K562 (cell line): ENCODE data around the gene BAK1. TPM values are rescaled to one million over a fixed set of nuclear protein-coding genes. Genes with fewer than 3 reads are reported as not detected.
A peak's percentile ranks its signal among the peaks of the same experiment; 100 is the strongest.

Source experiments
- BACH1 ChIP-seq: fragments of 200-800 bp; sonication (Bioruptor generic); IDR thresholded peaks from 2 replicates; pipeline ENCODE4 v1.6.1; 2016; ENCODE audit warnings: missing genetic modification characterization, missing compliant biosample characterization
- GATAD2A ChIP-seq: fragments of 450-650 bp; IDR thresholded peaks from 2 replicates; pipeline ENCODE4 v1.6.1; 2017
- HES1 ChIP-seq: fragments of 450-650 bp; IDR thresholded peaks from 2 replicates; pipeline ENCODE4 v1.6.1; 2016; ENCODE audit warnings: low read depth, mild to moderate bottlenecking, moderate library complexity
- HLTF ChIP-seq: fragments of 450-650 bp; IDR thresholded peaks from 2 replicates; pipeline ENCODE4 v1.6.1; 2016
- LARP7 ChIP-seq: fragments of 450-650 bp; IDR thresholded peaks from 2 replicates; pipeline ENCODE4 v1.6.1; 2016
- MBD2 ChIP-seq: sonication (generic); IDR thresholded peaks from 2 replicates; pipeline ENCODE4 v1.6.1; 2016; ENCODE audit warnings: low read depth, borderline replicate concordance
- MYC ChIP-seq, 2 experiments: fragments of 250-450 bp in 1 of 2; sonication (Bioruptor Pico) in 1 of 2; IDR thresholded peaks; 2 replicates each; pipeline versions ENCODE4 v1.5.1 to v1.6.1; 2012 to 2021; ENCODE audit warnings: low read depth in 2 of 2, borderline replicate concordance in 1 of 2, improper control_type of control experiment in 1 of 2, low read length in 1 of 2, mild to moderate bottlenecking in 1 of 2, moderate library complexity in 1 of 2
- NCOA6 ChIP-seq: fragments of 450-650 bp; IDR thresholded peaks from 2 replicates; pipeline ENCODE4 v1.6.1; 2017; ENCODE audit warnings: mild to moderate bottlenecking
- NR2C2 ChIP-seq, 2 experiments: fragments of 200-800 bp in 1 of 2; sonication (Bioruptor generic) in 1 of 2; sonication (generic) in 1 of 2; formaldehyde crosslinking in 1 of 2; IDR thresholded peaks; 2 replicates each; pipeline versions ENCODE4 v1.6.1 to v1.8.0; 2016 to 2022; ENCODE audit warnings: mild to moderate bottlenecking in 1 of 2, missing compliant biosample characterization in 1 of 2, missing genetic modification characterization in 1 of 2, missing genetic modification reagents in 1 of 2
- PTTG1 ChIP-seq: fragments of 450-650 bp; IDR thresholded peaks from 2 replicates; pipeline ENCODE4 v1.6.1; 2016; ENCODE audit warnings: low read depth, mild to moderate bottlenecking, missing genetic modification characterization, missing compliant biosample characterization
- SMARCB1 ChIP-seq: IDR thresholded peaks from 2 replicates; pipeline ENCODE4 v1.6.1; 2011; ENCODE audit warnings: improper control_type of control experiment, low read depth; ENCODE audit not compliant: insufficient read length
- TFAM ChIP-seq: fragments of 250-450 bp; sonication (Bioruptor Pico); conservative IDR thresholded peaks from 2 replicates; pipeline ENCODE4 v1.5.0; 2021; ENCODE audit warnings: mild to moderate bottlenecking, moderate library complexity
- ZNF277 ChIP-seq: fragments of 250-450 bp; sonication (Bioruptor Pico); IDR thresholded peaks from 2 replicates; pipeline ENCODE4 v1.8.0; 2022; ENCODE audit warnings: inconsistent platforms, mild to moderate bottlenecking, moderate library complexity, borderline replicate concordance
- ZNF384 ChIP-seq: IDR thresholded peaks from 2 replicates; pipeline ENCODE4 v1.6.1; 2012; ENCODE audit warnings: low read depth, low read length, improper control_type of control experiment
- polyA plus RNA-seq, 8 experiments: library from polyadenylated mRNA; depleted of rRNA in 4 of 8; stranded (reverse) in 5 of 8; unstranded in 3 of 8; fragments of >200 nt; fragmentation: Nextera tagmentation in 2 of 8; fragmentation: Illumina TruSeq in 1 of 8; extraction: Ambion mirVana in 2 of 8; extraction: Trizol in 1 of 8; gene quantifications; 2 replicates each; pipeline versions ENCODE4 v1.2.1 to v1.2.3, GENCODE V29; 2011 to 2014; ENCODE audit warnings: inconsistent platforms in 1 of 8, missing spikeins in 1 of 8
- total RNA-seq, 7 experiments: library from RNA; depleted of rRNA in 6 of 7; stranded (reverse); fragments of >200 nt in 6 of 7; fragmentation: Illumina TruSeq in 2 of 7; extraction: Trizol in 2 of 7; gene quantifications; 2 replicates each; pipeline versions ENCODE4 v1.2.1 to v1.2.3, GENCODE V29; 2011 to 2021; ENCODE audit warnings: low replicate concordance in 1 of 7
- TF ChIP-seq, protein P1 (sequence below): sonication (generic); formaldehyde crosslinking; IDR thresholded peaks from 2 replicates; pipeline ENCODE4 v1.8.1; 2023; ENCODE audit warnings: mild to moderate bottlenecking, missing genetic modification reagents
- TF ChIP-seq, protein P2 (sequence below), 2 experiments: fragments of 250-450 bp in 1 of 2; fragments of 450-650 bp in 1 of 2; sonication (Bioruptor Pico) in 1 of 2; IDR thresholded peaks; 2 replicates each; pipeline versions ENCODE4 v1.6.1 to v1.8.0; 2016 to 2021; ENCODE audit warnings: mild to moderate bottlenecking in 2 of 2, moderate library complexity in 2 of 2, missing compliant biosample characterization in 1 of 2, missing genetic modification characterization in 1 of 2

Gene BAK1
- total and polyA plus RNA-seq, 9 of the 15 experiments (the other 6 are each of a cell fraction or from before 2014, with no cell fraction given): 5.4 to 30.7 (median 18.9) TPM

DNA sequence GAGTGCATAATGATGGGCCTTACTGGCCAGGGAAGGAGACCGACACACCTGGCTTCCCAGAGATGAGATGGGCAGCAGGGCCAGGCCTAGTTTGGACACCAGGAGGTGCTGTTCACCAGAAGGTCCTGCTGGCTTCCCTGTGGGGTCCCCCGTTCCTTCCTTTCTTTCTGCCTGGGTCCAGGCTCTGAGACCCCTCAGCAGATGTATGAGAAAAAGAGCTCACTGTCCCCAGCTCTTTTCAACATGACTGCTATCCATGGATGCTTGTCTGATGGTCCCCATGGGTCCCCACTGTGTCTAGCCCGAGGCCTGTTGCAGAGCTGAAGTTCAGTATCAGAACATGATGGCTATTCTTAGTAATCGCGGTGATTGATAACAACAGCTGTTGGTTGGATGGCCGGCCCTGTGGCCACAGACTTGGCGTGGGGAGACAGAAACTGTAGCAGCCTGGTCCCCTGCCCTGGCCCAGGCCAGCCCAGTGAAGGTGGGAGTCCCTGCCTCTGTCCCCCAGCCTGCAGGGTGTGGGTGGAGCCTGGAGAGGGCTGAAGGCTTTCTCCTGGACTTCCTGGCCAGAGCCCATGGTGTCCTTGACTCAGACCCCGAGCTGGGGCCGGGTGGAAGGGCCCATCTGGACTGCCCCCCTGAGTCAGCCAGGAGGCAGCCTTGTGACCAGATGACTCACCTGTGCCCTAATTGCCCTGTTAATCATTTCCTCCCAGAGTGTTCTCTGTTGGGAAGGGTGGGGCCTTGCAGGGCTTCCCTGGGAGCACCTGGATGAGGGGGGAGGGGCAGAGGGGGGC is 9.9 kb upstream of the BAK1 start (continued):
- TF ChIP-seq PTTG1 (tag): no peak
- no peak for TF ChIP-seq ZNF384
- TF ChIP-seq GATAD2A: peak; percentile 63; the same call in 1 of the 2 replicates
- TF ChIP-seq TFAM: no peak
- TF ChIP-seq MBD2: no peak
- TF ChIP-seq MYC (IDR thresholded peaks at IDR 0.05; ENCODE audit: low read depth, low read length): no peak
- TF ChIP-seq MYC (CRISPR knock-in tag; IDR thresholded peaks at IDR 0.05; ENCODE audit: borderline replicate concordance, low read depth): no peak
- no peak for TF ChIP-seq HLTF
- TF ChIP-seq, protein P1, sequence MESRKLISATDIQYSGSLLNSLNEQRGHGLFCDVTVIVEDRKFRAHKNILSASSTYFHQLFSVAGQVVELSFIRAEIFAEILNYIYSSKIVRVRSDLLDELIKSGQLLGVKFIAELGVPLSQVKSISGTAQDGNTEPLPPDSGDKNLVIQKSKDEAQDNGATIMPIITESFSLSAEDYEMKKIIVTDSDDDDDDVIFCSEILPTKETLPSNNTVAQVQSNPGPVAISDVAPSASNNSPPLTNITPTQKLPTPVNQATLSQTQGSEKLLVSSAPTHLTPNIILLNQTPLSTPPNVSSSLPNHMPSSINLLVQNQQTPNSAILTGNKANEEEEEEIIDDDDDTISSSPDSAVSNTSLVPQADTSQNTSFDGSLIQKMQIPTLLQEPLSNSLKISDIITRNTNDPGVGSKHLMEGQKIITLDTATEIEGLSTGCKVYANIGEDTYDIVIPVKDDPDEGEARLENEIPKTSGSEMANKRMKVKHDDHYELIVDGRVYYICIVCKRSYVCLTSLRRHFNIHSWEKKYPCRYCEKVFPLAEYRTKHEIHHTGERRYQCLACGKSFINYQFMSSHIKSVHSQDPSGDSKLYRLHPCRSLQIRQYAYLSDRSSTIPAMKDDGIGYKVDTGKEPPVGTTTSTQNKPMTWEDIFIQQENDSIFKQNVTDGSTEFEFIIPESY: no peak
- no peak for TF ChIP-seq NR2C2 (CRISPR knock-in tag; IDR thresholded peaks at IDR 0.05)
- TF ChIP-seq NR2C2 (tag; IDR thresholded peaks at IDR 0.05): 0 out of 2 replicates have a peak, but pooled peaks have one; percentile 15
- no peak for TF ChIP-seq BACH1 (tag)
- TF ChIP-seq, protein P2, sequence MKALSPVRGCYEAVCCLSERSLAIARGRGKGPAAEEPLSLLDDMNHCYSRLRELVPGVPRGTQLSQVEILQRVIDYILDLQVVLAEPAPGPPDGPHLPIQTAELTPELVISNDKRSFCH (CRISPR knock-in tag; IDR thresholded peaks at IDR 0.05): no peak
- TF ChIP-seq, protein P2 (tag; IDR thresholded peaks at IDR 0.05): no peak
- TF ChIP-seq HES1: no peak
- no peak for TF ChIP-seq NCOA6
- no peak for TF ChIP-seq ZNF277 (CRISPR knock-in tag)
- no peak for TF ChIP-seq SMARCB1
- TF ChIP-seq LARP7: no peak
